SK-MEL-5 (cell line): Measurements from ENCODE around the gene LYSMD4. TPM values are rescaled to one million over a fixed set of nuclear protein-coding genes. Genes with fewer than 3 reads are reported as not detected.

Experiments used
- DNase-seq: peaks from one replicate; pipeline ENCODE4 v3.0.0-alpha.2; 2016; ENCODE audit warnings: low read depth, low spot score
- in situ Hi-C: cut with HindIII; loops from 2 replicates; pipeline ENCODE4 v1.10.0; 2016; ENCODE audit warnings: low sequenced_read_pairs, high pct_unique_total_duplicates, low pct_unique_long_range_greater_than_20kb
- total RNA-seq: library from RNA; depleted of rRNA; stranded (reverse); fragments of >200 nt; shearing (Covaris generic); gene quantifications from 2 replicates; pipeline ENCODE4 v1.2.3, GENCODE V29; 2014

Gene LYSMD4
- total RNA-seq, 1 experiment from 2014 or later = 5.7 TPM

DNA sequence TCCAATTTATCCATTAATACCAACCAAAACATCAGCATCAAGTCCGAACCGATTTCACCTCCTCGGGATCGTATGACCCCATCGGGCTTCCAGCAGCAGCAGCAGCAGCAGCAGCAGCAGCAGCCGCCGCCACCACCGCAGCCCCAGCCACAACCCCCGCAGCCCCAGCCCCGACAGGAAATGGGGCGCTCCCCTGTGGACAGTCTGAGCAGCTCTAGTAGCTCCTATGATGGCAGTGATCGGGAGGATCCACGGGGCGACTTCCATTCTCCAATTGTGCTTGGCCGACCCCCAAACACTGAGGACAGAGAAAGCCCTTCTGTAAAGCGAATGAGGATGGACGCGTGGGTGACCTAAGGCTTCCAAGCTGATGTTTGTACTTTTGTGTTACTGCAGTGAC lies 20.8 kb downstream of the LYSMD4 start:
- in situ Hi-C loops = no loop called here

DNA sequence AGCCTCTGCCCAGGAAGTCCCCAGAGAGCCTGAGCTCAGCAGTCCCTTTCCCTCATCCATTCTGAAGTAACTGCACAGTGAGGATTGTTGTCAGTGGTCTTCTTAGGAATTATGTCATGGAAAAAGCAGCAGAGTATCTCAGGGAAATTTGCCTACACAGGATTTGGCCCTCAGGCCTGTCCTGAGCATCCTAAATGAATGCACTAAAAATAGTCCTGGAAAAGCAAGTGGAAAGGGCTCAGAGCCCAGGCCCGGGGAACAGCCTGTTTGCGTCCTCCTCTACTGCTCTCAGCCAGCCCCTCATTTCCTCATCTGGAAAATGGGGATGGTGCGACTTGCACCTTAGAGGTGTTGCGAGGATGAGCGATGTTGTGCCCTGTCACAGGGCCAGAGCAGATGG lies 21.6 kb downstream of the LYSMD4 start:
- no peak for DNase-seq
- in situ Hi-C loops = no loop called here

More for the DNA sequence above, 20.8 kb downstream of the LYSMD4 start:
- DNase-seq = no peak

DNA sequence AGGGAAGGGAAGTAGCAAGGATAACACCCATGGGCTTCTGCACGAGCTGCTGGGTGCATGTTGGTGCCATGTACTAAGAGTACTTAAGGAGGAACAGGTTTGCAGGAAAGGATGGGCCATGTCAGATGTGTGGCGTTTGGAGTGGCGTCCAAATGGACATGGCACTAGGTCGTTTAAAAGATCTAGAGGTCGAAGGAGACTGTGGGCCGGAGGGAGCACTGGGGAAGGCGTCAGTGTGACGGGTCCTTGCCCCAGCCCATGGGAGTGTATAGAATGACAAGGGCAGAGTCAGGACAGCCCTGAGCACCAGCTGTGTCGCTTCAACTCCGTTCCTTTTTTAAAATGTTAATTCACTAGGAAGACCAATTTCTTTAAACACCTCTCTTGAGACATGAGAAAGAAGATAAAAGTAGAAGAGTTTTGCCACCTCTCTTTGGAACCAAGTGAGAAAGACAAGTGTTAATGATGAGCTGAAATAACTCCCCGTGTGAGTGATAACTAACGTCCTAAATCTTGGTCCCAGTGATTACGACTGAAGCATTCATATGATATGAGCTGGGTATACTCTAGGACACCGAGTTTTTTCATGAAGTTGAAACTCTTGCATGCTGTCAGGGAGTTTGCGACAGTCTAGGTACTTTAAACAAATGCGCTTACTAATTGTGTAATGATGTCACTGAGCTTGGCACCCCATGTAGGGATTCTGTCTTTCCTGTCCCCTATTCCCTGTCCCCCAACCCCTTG lies 23.8 kb downstream of the LYSMD4 start:
- in situ Hi-C loops = no loop called here
- no peak for DNase-seq

DNA sequence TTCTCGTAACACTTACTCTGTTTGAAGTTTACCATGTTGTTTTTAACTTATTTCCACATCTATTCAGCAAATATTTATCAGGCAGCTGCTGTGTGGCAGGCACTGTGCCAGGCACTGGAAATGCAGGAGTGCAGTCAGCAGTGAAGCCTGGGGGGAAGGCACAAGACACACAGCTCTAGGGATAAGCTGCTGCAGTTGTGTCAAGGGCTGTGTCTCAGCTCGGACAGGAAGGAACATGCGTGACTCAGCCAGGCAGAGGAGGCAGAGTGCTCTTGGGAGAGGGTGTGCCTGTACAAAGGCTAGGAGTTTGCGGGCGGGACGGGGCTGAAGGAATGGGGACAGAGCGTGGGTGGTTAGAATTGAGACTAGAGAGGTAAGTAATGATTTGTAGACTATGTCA lies 24.7 kb downstream of the LYSMD4 start:
- in situ Hi-C loops = no loop called here
- DNase-seq = peak; percentile 8

GRCh38 chr15:99707473-99708270 lies 25.6 kb downstream of the LYSMD4 start:
- in situ Hi-C loops = no loop called here
- DNase-seq = no peak

GRCh38 chr15:99706557-99707303 lies 26.5 kb downstream of the LYSMD4 start:
- no peak for DNase-seq
- in situ Hi-C loops = no loop called here

GRCh38 chr15:99704444-99704838 lies 28.8 kb downstream of the LYSMD4 start:
- DNase-seq = peak; percentile 93
- in situ Hi-C loops = no loop called here

DNA sequence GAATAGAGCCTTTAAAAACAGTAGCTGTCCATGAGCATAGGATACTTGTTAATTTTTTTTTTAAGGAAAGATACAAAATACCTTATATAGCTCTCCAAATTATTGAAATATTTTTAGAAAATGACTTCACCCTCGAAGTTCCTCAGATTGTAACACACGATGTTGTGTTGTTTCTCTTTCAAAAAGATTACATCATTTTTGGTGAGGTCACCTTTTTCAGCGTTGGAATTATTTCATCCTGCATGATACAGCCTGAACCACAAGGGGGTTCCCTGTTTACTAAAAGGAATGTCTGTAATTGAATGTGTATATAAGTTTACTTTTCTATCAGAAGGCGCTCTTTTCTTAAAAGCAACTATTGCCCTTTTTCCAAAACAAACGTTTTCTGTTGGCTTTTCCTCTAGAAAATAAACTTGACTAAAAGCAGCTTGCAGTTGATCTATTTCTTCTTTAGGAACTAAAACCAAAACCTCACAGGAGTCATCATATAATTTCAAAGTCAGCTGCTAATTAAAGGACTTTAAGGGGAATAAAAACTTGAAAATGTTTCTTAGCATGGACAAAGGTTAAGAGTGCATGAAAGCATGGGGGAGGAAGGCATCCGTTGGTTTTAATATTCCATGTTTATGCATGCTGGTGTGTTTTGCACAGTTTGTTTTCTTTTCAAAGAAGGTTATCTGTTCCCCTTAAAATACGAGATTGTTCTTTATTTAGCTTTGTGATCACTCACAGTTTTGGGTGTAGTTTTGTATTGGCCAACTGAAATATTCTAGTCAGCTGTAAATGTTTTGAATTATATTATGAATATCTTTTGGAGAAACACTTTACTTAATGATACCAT lies 29.4 kb downstream of the LYSMD4 start:
- in situ Hi-C loops = no loop called here
- peak; percentile 71 for DNase-seq

DNA sequence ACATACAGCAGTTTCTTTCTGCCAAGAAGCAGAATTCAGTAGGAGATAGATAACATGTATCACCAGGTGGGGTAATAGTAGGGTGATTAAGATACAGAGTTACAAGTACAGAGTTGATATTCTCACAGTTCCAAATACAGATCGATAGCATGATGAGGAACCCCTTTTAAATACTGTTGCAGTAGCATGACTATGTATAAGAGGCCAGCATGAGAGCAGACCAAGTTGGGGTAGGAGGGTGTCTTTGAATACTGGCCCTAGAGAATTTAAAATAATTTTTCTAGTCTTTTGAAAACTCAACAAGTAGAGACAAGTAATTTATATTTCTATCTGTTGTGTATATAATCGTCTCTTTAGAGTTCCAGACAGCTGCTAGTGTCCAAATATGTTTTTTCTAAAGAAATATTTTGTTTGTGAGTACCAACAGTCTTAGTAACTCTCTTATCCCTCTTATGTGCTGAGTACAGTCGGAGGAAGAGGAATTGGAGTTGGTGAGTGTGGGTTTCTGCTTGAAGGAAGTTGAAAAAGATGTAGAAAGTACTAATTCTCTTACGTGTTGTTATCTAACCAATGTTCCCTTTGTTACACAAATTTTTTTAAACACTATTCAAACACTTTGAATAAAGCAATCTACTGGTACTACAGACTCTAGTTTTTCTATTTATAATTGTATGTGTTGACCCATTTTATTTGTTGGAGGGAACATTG lies 30.2 kb downstream of the LYSMD4 start:
- in situ Hi-C loops = no loop called here
- no peak for DNase-seq

DNA sequence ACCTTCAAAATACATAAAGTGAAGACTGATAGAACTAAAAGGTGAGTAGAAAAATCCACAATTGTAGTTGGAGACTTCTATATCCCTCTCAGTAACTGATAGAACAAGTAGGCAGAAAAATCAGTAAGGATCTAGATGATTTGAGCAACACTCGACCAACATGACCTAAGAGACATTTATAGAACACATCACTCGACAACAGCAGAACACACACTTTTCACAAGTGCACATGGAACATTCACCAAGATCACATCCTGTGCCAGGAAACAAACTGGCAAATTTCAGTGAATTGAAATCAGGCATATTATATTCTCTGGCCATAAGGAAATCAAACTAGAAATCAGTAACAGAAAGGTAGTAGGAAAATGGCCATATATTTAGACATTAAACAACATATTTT lies 37.1 kb downstream of the LYSMD4 start:
- no peak for DNase-seq
- in situ Hi-C loops = no loop called here

GRCh38 chr15:99692825-99693224 lies 40.4 kb downstream of the LYSMD4 start:
- in situ Hi-C loops = no loop called here
- no peak for DNase-seq

- no peak for DNase-seq
- in situ Hi-C loops = no loop called here
Measured at GRCh38 chr15:99686290-99686689, 46.9 kb downstream of the LYSMD4 start.

GRCh38 chr15:99683000-99683670 lies 50.1 kb downstream of the LYSMD4 start:
- DNase-seq = no peak
- in situ Hi-C loops = no loop called here

DNA sequence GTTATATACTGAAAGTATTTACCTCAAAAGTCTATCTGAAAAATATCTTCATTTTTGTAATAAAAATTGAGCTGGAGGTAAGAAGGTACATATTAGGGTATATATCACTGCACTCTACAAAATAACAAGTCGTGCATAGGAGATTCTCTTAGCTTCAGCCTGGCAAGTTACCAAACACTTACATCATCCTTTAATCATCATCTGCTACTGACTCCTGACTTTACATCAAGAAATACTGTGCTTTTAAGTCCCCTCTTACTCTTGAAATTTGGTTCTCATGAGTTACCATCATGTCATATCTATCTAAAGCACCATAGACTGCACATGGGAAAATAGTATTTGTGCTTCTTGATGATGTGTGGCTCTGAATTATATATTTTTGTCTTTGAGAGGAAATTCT lies 50.8 kb downstream of the LYSMD4 start:
- in situ Hi-C loops = no loop called here
- no peak for DNase-seq

DNA sequence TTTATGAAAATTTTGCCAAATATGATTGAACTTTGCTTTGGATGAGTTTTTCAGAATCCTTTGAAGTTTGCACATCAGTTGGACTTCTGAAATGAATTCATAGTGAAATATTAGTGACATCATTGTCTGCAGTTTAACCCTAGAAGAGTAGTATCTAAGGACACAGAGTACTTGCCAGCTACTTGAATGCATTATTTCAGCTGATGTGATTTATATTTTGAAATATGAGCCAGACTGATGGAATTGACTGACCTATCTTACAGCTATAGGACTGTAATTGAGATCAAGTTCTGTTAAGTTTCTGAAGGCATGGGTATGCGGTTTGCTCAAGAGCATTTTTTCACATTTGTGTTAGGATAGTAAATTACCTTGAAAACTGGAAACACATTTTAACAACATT lies 51.2 kb downstream of the LYSMD4 start:
- no peak for DNase-seq
- in situ Hi-C loops = no loop called here

DNA sequence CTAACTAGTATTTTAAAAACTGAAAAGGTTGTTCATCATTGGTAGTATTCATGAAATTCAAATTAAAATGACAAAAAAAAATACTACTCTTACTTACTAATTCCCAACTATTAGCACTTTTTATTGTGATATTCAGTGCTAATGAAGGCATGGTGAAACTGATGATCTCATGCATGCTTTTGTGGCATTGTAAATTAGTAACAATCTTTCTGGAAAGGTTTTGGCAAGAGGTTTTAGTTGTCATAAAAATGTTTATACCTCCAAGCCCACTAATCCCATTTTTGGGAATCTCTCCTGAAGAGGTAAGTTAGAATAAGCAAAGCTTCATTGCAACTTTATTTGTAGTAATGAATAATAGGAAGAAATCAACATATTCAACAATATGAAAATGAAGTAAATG lies 53.0 kb downstream of the LYSMD4 start:
- DNase-seq = no peak
- in situ Hi-C loops = no loop called here
